A549 (cell line): ENCODE data around the gene PLPPR1. TPM values are rescaled to one million over a fixed set of nuclear protein-coding genes. Genes with fewer than 3 reads are reported as not detected.

ENCODE experiments used
- ATAC-seq, 2 experiments: fragments of 200-7000 bp in 1 of 2; fragments of >200 bp in 1 of 2; cut with Nextera tagmentation in 1 of 2; cut with Tn5 transposase in 1 of 2; 3 replicates each; pipeline versions ENCODE4 v1.8.0 to v1.9.1; 2018 to 2020; ENCODE audit warnings: mild to moderate bottlenecking in 1 of 2, moderate library complexity in 1 of 2
- CTCF ChIA-PET: fragments of 300-600 bp; sonication (Branson Sonifier 250); formaldehyde crosslinking; extraction: SDS; loops from one replicate; lab custom pipeline; 2021; ENCODE audit warnings: antibody characterized with exemption, inconsistent platforms; lab: Yijun Ruan, JAX
- POLR2A ChIA-PET: fragments of 350-600 bp; formaldehyde crosslinking; extraction: SDS; loops from one replicate; lab custom pipeline; 2021; ENCODE audit warnings: antibody characterized with exemption, inconsistent platforms; lab: Yijun Ruan, JAX
- DNase-seq, 2 experiments: peaks; one replicate each; pipeline versions ENCODE4 v3.0.0 to v3.0.0-alpha.2; 2011 to 2016; ENCODE audit warnings: low read depth in 1 of 2, low spot score in 1 of 2
- FAIRE-seq: peaks from 2 replicates; lab custom pipeline; 2011; peaks lifted over from hg19 to GRCh38; lab: Jason Lieb, UNC
- H3K27ac ChIP-seq, 2 experiments: fragments of >200 bp; sonication (Bioruptor Twin); formaldehyde crosslinking; 3 replicates each; pipeline ENCODE4 v1.5.1; 2016 to 2017
- H3K4me1 ChIP-seq: fragments of >200 bp; sonication (Bioruptor Twin); formaldehyde crosslinking; 3 replicates; pipeline ENCODE4 v1.6.1; 2016
- H3K4me2 ChIP-seq: fragments of >200 bp; sonication (Bioruptor Twin); formaldehyde crosslinking; 3 replicates; pipeline ENCODE4 v1.6.1; 2016
- H3K4me3 ChIP-seq: fragments of >200 bp; sonication (Bioruptor Twin); formaldehyde crosslinking; 3 replicates; pipeline ENCODE4 v1.5.1; 2016
- H3K9me3 ChIP-seq: fragments of >200 bp; sonication (Bioruptor Twin); formaldehyde crosslinking; 3 replicates; pipeline ENCODE4 v1.6.1; 2016
- BHLHE40 ChIP-seq: IDR thresholded peaks from 2 replicates; pipeline ENCODE4 v1.6.1; 2012; ENCODE audit warnings: low read depth, low read length, inconsistent platforms
- CBX8 ChIP-seq: fragments of 200-600 bp; sonication (generic); IDR thresholded peaks from 2 replicates; pipeline ENCODE4 v1.6.1; 2016
- EHF ChIP-seq: fragments of 250-450 bp; sonication (Bioruptor Pico); IDR thresholded peaks from 2 replicates; pipeline ENCODE4 v1.5.0; 2020; ENCODE audit warnings: mild to moderate bottlenecking
- EP300 ChIP-seq, 2 experiments: fragments of >200 bp; sonication (Bioruptor Twin); formaldehyde crosslinking; IDR thresholded peaks; 2 replicates in 1 of 2; 3 replicates in 1 of 2; pipeline ENCODE4 v1.6.1; 2016 to 2017
- ESRRA ChIP-seq: fragments of 150-350 bp; IDR thresholded peaks from 2 replicates; pipeline ENCODE4 v1.6.1; 2014; ENCODE audit warnings: mild to moderate bottlenecking, low read length, borderline replicate concordance
- FOSL2 ChIP-seq, 2 experiments: fragments of 450-650 bp in 1 of 2; fragments of >200 bp in 1 of 2; sonication (Bioruptor Twin) in 1 of 2; formaldehyde crosslinking; IDR thresholded peaks; 2 replicates each; pipeline versions ENCODE4 v1.5.0 to v1.6.1; 2016 to 2020; ENCODE audit warnings: mild to moderate bottlenecking in 1 of 2, moderate library complexity in 1 of 2
- HDAC2 ChIP-seq: fragments of 200-600 bp; sonication (generic); IDR thresholded peaks from 2 replicates; pipeline ENCODE4 v1.6.1; 2016
- HEYL ChIP-seq: fragments of 250-450 bp; sonication (Bioruptor Pico); IDR thresholded peaks from 2 replicates; pipeline ENCODE4 v1.8.0; 2021; ENCODE audit warnings: mild to moderate bottlenecking, moderate library complexity
- HOXB13 ChIP-seq: fragments of 250-450 bp; sonication (Bioruptor Pico); IDR thresholded peaks from 2 replicates; pipeline ENCODE4 v1.5.0; 2020; ENCODE audit warnings: low read depth, mild to moderate bottlenecking, moderate library complexity
- JUN ChIP-seq, 2 experiments: fragments of >200 bp; sonication (Bioruptor Twin); formaldehyde crosslinking; IDR thresholded peaks; 2 replicates in 1 of 2; 3 replicates in 1 of 2; pipeline ENCODE4 v1.6.1; 2016 to 2017
- MAFK ChIP-seq: fragments of 450-650 bp; IDR thresholded peaks from 2 replicates; pipeline ENCODE4 v1.6.1; 2014; ENCODE audit not compliant: partially characterized antibody
- MYC ChIP-seq: IDR thresholded peaks from 2 replicates; pipeline ENCODE4 v1.6.1; 2012; ENCODE audit warnings: mild to moderate bottlenecking, inconsistent platforms, low read length, improper control_type of control experiment, borderline replicate concordance
- RAD21 ChIP-seq, 2 experiments: fragments of >200 bp in 1 of 2; sonication (Bioruptor Twin) in 1 of 2; formaldehyde crosslinking in 1 of 2; IDR thresholded peaks in 1 of 2; conservative IDR thresholded peaks in 1 of 2; 2 replicates in 1 of 2; 3 replicates in 1 of 2; pipeline ENCODE4 v1.6.1; 2012 to 2018; ENCODE audit warnings: inconsistent platforms in 1 of 2
- RCOR1 ChIP-seq: fragments of 150-350 bp; IDR thresholded peaks from 2 replicates; pipeline ENCODE4 v1.6.1; 2014; ENCODE audit warnings: antibody characterized with exemption, low read length, low read depth
- REST ChIP-seq: fragments of 200-600 bp; sonication (generic); IDR thresholded peaks from 2 replicates; pipeline ENCODE4 v1.6.1; 2016; ENCODE audit warnings: antibody characterized with exemption, mild to moderate bottlenecking, moderate library complexity
- RFX5 ChIP-seq: fragments of 450-650 bp; IDR thresholded peaks from 2 replicates; pipeline ENCODE4 v1.7.1; 2014; ENCODE audit warnings: antibody characterized with exemption, mild to moderate bottlenecking, moderate library complexity
- SMC3 ChIP-seq: fragments of >200 bp; sonication (Bioruptor Twin); formaldehyde crosslinking; IDR thresholded peaks from 3 replicates; pipeline ENCODE4 v1.6.1; 2018; ENCODE audit warnings: inconsistent platforms
- SREBF2 ChIP-seq: fragments of 450-650 bp; IDR thresholded peaks from 2 replicates; pipeline ENCODE4 v1.6.1; 2014; ENCODE audit warnings: mild to moderate bottlenecking, moderate library complexity
- WGBS: methylation state at CpG from one replicate; pipeline ENCODE4 v1.1.6; 2017; ENCODE audit errors: missing lambda C conversion rate; 5-methylcytosine and 5-hydroxymethylcytosine counted together
- polyA plus RNA-seq, 4 experiments: library from polyadenylated mRNA; depleted of rRNA in 3 of 4; stranded (reverse); fragments of >200 nt; fragmentation: RNase III in 1 of 4; extraction: RNeasy Plus Mini Kit Qiagen cat#74134 plus additional on column Dnase treatment in 1 of 4; gene quantifications; 2 replicates in 3 of 4; 3 replicates in 1 of 4; pipeline ENCODE4 v1.2.3, GENCODE V29; 2011 to 2017
- TF ChIP-seq, protein P1 (sequence below): fragments of 150-350 bp; IDR thresholded peaks from 2 replicates; pipeline ENCODE4 v1.6.1; 2014; ENCODE audit warnings: low read depth, mild to moderate bottlenecking, low read length
- TF ChIP-seq, protein P2 (sequence below): fragments of 450-650 bp; IDR thresholded peaks from 2 replicates; pipeline ENCODE4 v1.6.1; 2014; ENCODE audit warnings: antibody characterized with exemption
- TF ChIP-seq, protein P3 (sequence below): fragments of >200 bp; sonication (Bioruptor Twin); formaldehyde crosslinking; IDR thresholded peaks from 3 replicates; pipeline ENCODE4 v1.5.1; 2016
- TF ChIP-seq, protein P4 (sequence below): IDR thresholded peaks from 2 replicates; pipeline ENCODE4 v1.6.1; 2012

PLPPR1 gene
- polyA plus RNA-seq, 2 of the 4 experiments (the other 2 are of a cell fraction) = 0.06 to 1.2 TPM

GRCh38 chr9:101232405-101232977 lies 204.0 kb downstream of the PLPPR1 start:
- FAIRE-seq = no peak
- Histone ChIP-seq H3K4me2 (no peak overlapping the region), H3K4me3 (no peak overlapping the region), H3K4me1 (no peaks in the 10 kb centered on the region), H3K9me3 (no peaks in the 10 kb centered on the region), H3K27ac (no peak overlapping the region)
- no peak for DNase-seq
- no peak for ATAC-seq
- TF ChIP-seq FOSL2 (IDR thresholded peaks at IDR 0.05) (no peak), FOSL2 (CRISPR knock-in tag; IDR thresholded peaks at IDR 0.05) (no peak), ESRRA (no peak), BHLHE40 (no peak), HDAC2 (no peak), RFX5 (no peak), EHF (CRISPR knock-in tag) (no peak), RCOR1 (no peak), REST (no peak), JUN (IDR thresholded peaks at IDR 0.05) (no peak), SREBF2 (no peak), EP300 (IDR thresholded peaks at IDR 0.05) (no peak), HOXB13 (no peak), MAFK (no peak), CBX8 (no peak), HEYL (CRISPR knock-in tag) (no peak)
- TF ChIP-seq, protein P1, sequence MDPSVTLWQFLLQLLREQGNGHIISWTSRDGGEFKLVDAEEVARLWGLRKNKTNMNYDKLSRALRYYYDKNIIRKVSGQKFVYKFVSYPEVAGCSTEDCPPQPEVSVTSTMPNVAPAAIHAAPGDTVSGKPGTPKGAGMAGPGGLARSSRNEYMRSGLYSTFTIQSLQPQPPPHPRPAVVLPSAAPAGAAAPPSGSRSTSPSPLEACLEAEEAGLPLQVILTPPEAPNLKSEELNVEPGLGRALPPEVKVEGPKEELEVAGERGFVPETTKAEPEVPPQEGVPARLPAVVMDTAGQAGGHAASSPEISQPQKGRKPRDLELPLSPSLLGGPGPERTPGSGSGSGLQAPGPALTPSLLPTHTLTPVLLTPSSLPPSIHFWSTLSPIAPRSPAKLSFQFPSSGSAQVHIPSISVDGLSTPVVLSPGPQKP = no peak
- TF ChIP-seq, protein P2, sequence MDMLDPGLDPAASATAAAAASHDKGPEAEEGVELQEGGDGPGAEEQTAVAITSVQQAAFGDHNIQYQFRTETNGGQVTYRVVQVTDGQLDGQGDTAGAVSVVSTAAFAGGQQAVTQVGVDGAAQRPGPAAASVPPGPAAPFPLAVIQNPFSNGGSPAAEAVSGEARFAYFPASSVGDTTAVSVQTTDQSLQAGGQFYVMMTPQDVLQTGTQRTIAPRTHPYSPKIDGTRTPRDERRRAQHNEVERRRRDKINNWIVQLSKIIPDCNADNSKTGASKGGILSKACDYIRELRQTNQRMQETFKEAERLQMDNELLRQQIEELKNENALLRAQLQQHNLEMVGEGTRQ = no peak
- WGBS = 78% methylated on average over 2 of the region's 2 CpGs
- POLR2A ChIA-PET = no interaction called here
- CTCF ChIA-PET = interaction anchor here (0.5 to 2.1 kb wide), 9 partner anchors 12 to 631 kb away, joined by 3 to 10 read pairs (median 3); no protein-coding TSS in a partner anchor

DNA sequence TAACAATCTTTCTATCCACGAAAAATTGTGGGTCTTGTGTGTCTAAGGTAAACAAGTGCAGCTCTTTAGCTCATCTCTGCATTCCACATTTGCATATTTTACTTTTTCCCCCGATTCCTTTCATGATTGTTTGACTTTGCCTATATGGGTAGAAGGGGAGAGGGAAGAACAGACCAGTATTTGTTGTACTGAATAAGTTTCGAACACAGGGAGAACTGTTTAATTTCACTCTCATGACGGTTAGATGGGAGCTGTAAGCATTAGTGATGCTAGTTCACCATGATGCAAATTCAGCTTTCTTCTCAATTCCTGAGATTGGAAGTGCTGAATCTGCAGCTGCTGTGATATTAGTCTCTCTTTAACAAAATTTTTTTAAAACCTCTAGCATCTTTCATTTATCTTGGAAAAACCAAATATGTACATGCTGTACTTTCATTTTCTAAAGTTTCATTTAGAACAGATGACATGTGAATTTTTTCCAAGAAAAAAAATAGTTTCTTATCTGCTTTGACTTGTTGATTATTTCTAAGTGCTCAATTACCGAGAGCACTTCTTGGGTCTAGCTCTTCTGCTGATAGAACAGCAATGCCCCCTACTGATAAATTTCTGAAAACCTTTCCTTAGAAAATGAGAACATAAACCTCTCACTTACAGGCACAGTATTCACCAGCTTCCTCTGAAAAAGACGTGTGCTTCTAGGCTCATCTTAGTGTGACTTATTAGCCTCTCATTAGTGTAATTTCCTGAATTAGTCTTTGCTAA lies 206.8 kb downstream of the PLPPR1 start:
- Histone ChIP-seq H3K4me2 (peak overlapping the region; percentile 17; the same call in 2 of the 3 replicates), H3K9me3 (no peaks in the 10 kb centered on the region), H3K27ac (no peak overlapping the region), H3K4me3 (no peak overlapping the region), H3K4me1 (no peaks in the 10 kb centered on the region)
- no peak for FAIRE-seq
- CTCF ChIA-PET = interaction anchor here (0.7 to 1.9 kb wide), 19 partner anchors 8 to 664 kb away, joined by 3 to 12 read pairs (median 4); no protein-coding TSS in a partner anchor
- DNase-seq = peak in 1 of 2 experiments; percentile 35
- TF ChIP-seq, protein P3, sequence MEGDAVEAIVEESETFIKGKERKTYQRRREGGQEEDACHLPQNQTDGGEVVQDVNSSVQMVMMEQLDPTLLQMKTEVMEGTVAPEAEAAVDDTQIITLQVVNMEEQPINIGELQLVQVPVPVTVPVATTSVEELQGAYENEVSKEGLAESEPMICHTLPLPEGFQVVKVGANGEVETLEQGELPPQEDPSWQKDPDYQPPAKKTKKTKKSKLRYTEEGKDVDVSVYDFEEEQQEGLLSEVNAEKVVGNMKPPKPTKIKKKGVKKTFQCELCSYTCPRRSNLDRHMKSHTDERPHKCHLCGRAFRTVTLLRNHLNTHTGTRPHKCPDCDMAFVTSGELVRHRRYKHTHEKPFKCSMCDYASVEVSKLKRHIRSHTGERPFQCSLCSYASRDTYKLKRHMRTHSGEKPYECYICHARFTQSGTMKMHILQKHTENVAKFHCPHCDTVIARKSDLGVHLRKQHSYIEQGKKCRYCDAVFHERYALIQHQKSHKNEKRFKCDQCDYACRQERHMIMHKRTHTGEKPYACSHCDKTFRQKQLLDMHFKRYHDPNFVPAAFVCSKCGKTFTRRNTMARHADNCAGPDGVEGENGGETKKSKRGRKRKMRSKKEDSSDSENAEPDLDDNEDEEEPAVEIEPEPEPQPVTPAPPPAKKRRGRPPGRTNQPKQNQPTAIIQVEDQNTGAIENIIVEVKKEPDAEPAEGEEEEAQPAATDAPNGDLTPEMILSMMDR = peak; percentile 53
- TF ChIP-seq SMC3 (peak; percentile 50), MYC (no peak), RAD21 (conservative IDR thresholded peaks at IDR 0.05 in 1 of 2, IDR thresholded peaks at IDR 0.05 in 1 of 2) (peak; percentile 67 to 72)
- TF ChIP-seq, protein P4, sequence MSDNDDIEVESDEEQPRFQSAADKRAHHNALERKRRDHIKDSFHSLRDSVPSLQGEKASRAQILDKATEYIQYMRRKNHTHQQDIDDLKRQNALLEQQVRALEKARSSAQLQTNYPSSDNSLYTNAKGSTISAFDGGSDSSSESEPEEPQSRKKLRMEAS = no peak
- TF ChIP-seq, all 56 proteins: peak for 3
- 31% methylated on average over 6 of the region's 6 CpGs for WGBS
- POLR2A ChIA-PET = interaction anchor here (0.7 kb wide), 1 partner anchor 634 kb away, joined by 3 read pairs; no protein-coding TSS in a partner anchor
- peak; percentile 66 to 73 for ATAC-seq
